NCI-H226 (cell line): ENCODE measurements around the gene ZNF211.

ENCODE experiments used
- DNase-seq: peaks from one replicate; pipeline ENCODE4 v3.0.0-alpha.2; 2015

The ZNF211 gene

GRCh38 chr19:57656346-57656745, 23.4 kb downstream of the ZNF211 start:
- peak; percentile 10 for DNase-seq

- peak; percentile 28 for DNase-seq
Observed at GRCh38 chr19:57664269-57665127, 31.5 kb downstream of the ZNF211 start.

- DNase-seq = no peak
Observed at GRCh38 chr19:57665261-57665806, 32.4 kb downstream of the ZNF211 start.

- DNase-seq = no peak
Observed at GRCh38 chr19:57667228-57667627, 34.3 kb downstream of the ZNF211 start.

- DNase-seq = no peak
Observed at GRCh38 chr19:57668635-57669034, 35.7 kb downstream of the ZNF211 start, which contains the start of gene ZSCAN4. TSS of gene ZSCAN4 (plus strand) at chr19:57668935. CDS start at chr19:57676146, 7,211 bp downstream.

- no peak for DNase-seq
Observed at GRCh38 chr19:57671124-57671895, 38.3 kb downstream of the ZNF211 start.

- DNase-seq = no peak
Observed at GRCh38 chr19:57672466-57672865, 39.5 kb downstream of the ZNF211 start.

- no peak for DNase-seq
Observed at GRCh38 chr19:57675881-57676280, 42.9 kb downstream of the ZNF211 start.

- no peak for DNase-seq
Observed at GRCh38 chr19:57682226-57682766, 49.3 kb downstream of the ZNF211 start.

- DNase-seq = no peak
Observed at GRCh38 chr19:57686727-57687126, 53.8 kb downstream of the ZNF211 start.

- no peak for DNase-seq
Observed at GRCh38 chr19:57687363-57688010, 54.5 kb downstream of the ZNF211 start.

- peak; percentile 43 for DNase-seq
Observed at GRCh38 chr19:57688011-57688763, 55.2 kb downstream of the ZNF211 start.

GRCh38 chr19:57689750-57690149, 56.8 kb downstream of the ZNF211 start:
- peak; percentile 81 for DNase-seq
